Fibroblast of pulmonary artery (primary cell): ENCODE measurements around the gene NAA38.

Experiments
- DNase-seq: peaks from one replicate; pipeline ENCODE4 v3.0.0-alpha.2; 2010; ENCODE audit warnings: low read depth
- H3K4me3 ChIP-seq: replicated peaks from 2 replicates; pipeline ENCODE4 v1.5.1; 2011; ENCODE audit warnings: low read depth, mild to moderate bottlenecking, control low read depth, low read length, moderate library complexity
- CTCF ChIP-seq: IDR thresholded peaks from 2 replicates; pipeline ENCODE4 v1.5.1; 2011; ENCODE audit warnings: mild to moderate bottlenecking, control low read depth, low read length, inconsistent platforms; ENCODE audit errors: missing control alignments

NAA38 gene, protein sequence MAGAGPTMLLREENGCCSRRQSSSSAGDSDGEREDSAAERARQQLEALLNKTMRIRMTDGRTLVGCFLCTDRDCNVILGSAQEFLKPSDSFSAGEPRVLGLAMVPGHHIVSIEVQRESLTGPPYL

GRCh38 chr17:7856811-7857712 lies at the start of gene NAA38:
Gene NAA38 (minus strand): TSS chr17:7857559. CDS start chr17:7857463, 96 bp downstream.
- peak; percentile 100 for DNase-seq
- peak within 1 kb of the TSS; percentile 81 for H3K4me3 ChIP-seq
- TF ChIP-seq CTCF, result peak; percentile 37

DNA sequence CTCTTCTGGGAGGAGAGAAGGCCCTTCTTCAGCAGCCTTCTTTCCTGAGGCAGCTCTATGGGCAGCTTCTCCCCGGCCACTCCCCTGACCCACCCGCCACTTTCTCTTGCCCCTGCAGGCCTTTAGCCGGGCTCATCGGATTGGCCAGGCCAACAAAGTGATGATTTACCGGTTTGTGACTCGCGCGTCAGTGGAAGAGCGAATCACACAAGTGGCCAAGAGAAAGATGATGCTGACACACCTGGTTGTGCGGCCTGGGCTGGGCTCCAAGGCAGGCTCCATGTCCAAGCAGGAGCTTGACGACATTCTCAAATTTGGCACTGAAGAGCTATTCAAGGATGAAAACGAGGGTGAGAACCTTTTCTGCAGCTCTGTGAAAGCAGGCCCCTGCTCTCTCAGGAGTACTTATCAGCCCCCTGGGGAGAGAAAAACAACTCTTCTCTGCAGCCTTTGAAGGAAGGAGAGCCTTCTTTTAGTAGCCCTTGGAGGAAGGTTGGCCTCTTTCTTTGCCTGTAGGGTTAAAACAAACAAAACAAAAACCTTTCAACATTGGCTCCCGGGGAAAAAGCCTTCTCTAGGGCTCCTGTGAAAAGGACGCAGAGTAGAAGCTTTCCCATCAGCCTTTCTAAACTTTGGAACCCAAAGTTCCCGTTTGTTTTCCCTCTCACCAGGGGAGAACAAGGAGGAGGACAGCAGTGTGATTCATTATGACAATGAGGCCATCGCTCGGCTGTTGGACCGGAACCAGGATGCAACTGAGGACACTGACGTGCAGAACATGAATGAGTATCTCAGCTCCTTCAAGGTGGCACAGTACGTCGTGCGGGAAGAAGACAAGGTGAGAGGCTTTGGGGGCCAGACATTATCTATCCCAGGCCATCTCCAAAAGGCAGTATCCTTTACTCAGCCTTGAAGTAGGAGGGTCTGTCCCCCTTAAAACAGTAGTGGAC lies 46.1 kb upstream of the NAA38 start:
- no peak for TF ChIP-seq CTCF
- DNase-seq, result no peak
- H3K4me3 ChIP-seq, result no peak overlapping the region

DNA sequence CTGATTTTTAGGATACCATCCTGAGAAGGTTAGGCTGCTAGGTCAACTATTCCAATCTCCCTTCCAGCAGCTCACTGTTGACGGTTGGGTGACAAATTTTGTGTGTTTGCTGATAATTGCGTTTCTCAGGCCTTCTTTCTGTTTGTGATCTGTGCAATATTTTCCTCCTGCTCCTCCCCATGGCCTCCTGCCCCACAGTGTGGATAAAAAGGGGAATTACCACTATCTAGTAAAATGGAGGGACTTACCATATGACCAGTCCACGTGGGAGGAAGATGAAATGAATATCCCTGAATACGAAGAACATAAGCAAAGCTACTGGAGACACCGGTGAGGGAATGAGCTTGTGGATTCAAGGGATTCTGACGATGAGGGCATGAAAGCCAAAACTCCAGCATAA lies 40.4 kb upstream of the NAA38 start:
- TF ChIP-seq CTCF, result peak; percentile 51
- peak; percentile 77 for DNase-seq
- no peak overlapping the region for H3K4me3 ChIP-seq

- no peak for DNase-seq
- no peak overlapping the region for H3K4me3 ChIP-seq
Measured at GRCh38 chr17:7897090-7897489, 39.7 kb upstream of the NAA38 start.

GRCh38 chr17:7894866-7895265 lies 37.5 kb upstream of the NAA38 start:
- no peak for DNase-seq
- no peak overlapping the region for H3K4me3 ChIP-seq
- no peak for TF ChIP-seq CTCF

More at GRCh38 chr17:7897090-7897489, 39.7 kb upstream of the NAA38 start:
- no peak for TF ChIP-seq CTCF

GRCh38 chr17:7894226-7894625 lies 36.9 kb upstream of the NAA38 start:
- TF ChIP-seq CTCF, result no peak
- no peak overlapping the region for H3K4me3 ChIP-seq
- DNase-seq, result no peak
